ENCODE data around the gene C1QC.

- no peak for TF ChIP-seq POLR2A (IDR thresholded peaks at IDR 0.05)
- TF ChIP-seq CTCF (IDR thresholded peaks at IDR 0.05) = no peak
Observed at GRCh38 chr1:22607154-22607553, 36.3 kb upstream of the C1QC start.
